Kidney (tissue), 14 donors: ENCODE data around the gene C15orf40. TPM values are rescaled to one million over a fixed set of nuclear protein-coding genes. Genes with fewer than 3 reads are reported as not detected.

Source experiments
- DNase-seq, 5 donors: peaks; one replicate each; pipeline ENCODE4 v3.0.0-alpha.2; 2013 to 2020
- FAIRE-seq: peaks from 2 replicates; lab custom pipeline; 2012; peaks lifted over from hg19 to GRCh38; lab: Jason Lieb, UNC
- H3K27ac ChIP-seq, 2 donors: one replicate each; pipeline ENCODE4 v1.7.0; 2013; ENCODE audit warnings: low read depth in 2 of 2, low read length in 2 of 2, inconsistent platforms in 1 of 2
- H3K27me3 ChIP-seq: one replicate; pipeline ENCODE4 v1.7.1; 2013; ENCODE audit warnings: low read length, inconsistent platforms; ENCODE audit not compliant: control insufficient read depth, insufficient read depth
- H3K36me3 ChIP-seq, 3 donors: one replicate each; pipeline versions ENCODE4 v1.7.0 to v1.7.1; 2013; ENCODE audit warnings: low read length in 3 of 3, control low read depth in 1 of 3, inconsistent platforms in 1 of 3; ENCODE audit not compliant: insufficient read depth in 3 of 3, control insufficient read depth in 2 of 3
- H3K4me1 ChIP-seq, 3 donors: one replicate each; pipeline versions ENCODE4 v1.7.0 to v1.7.1; 2013; ENCODE audit warnings: low read length in 3 of 3, inconsistent platforms in 1 of 3, low read depth in 1 of 3; ENCODE audit not compliant: control insufficient read depth in 2 of 3, insufficient read depth in 2 of 3
- H3K4me3 ChIP-seq, 3 donors: one replicate each; pipeline versions ENCODE4 v1.7.0 to v1.8.1; 2013; ENCODE audit warnings: low read length in 3 of 3, control low read depth in 1 of 3, inconsistent platforms in 1 of 3
- H3K9ac ChIP-seq, 3 donors: one replicate each; pipeline versions ENCODE4 v1.7.0 to v1.7.1; 2013; ENCODE audit warnings: low read length in 3 of 3, control low read depth in 1 of 3, inconsistent platforms in 1 of 3
- H3K9me3 ChIP-seq, 3 donors: one replicate each; pipeline versions ENCODE4 v1.7.0 to v1.7.1; 2013; ENCODE audit warnings: low read length in 3 of 3, control low read depth in 1 of 3, inconsistent platforms in 1 of 3; ENCODE audit not compliant: control insufficient read depth in 2 of 3, insufficient read depth in 1 of 3
- intact Hi-C: fragments of 100-400 bp; cut with DNase I; formaldehyde crosslinking; loops from one replicate; pipeline ENCODE4 v1.11.1; 2022
- polyA plus RNA-seq: library from polyadenylated mRNA; stranded (reverse); fragments of 350-450 nt; fragmentation: Illumina TruSeq; extraction: RNeasy Lipid Tissue Mini Kit (QIAGEN cat#74804); gene quantifications from one replicate; pipeline ENCODE4 v1.2.3, GENCODE V29; 2014; ENCODE audit warnings: low read depth, low replicate concordance; ENCODE audit not compliant: insufficient read depth
- total RNA-seq: library from RNA; stranded (reverse); fragmentation: NEBNext Ultra II Directional; extraction: Animal tissue kit (Norgen Biotek cat#: 25700); gene quantifications from one replicate; pipeline ENCODE4 v1.2.1, GENCODE V29; 2021
- TF ChIP-seq, protein P1 (sequence below): IDR thresholded peaks from 3 replicates; pipeline ENCODE4 v1.5.1; 2012; ENCODE audit warnings: mild to moderate bottlenecking, moderate library complexity, borderline replicate concordance; ENCODE audit not compliant: insufficient read depth; ENCODE audit errors: extremely low read depth
- donor health status: control.
- donor health status: control.
- donor health status: control.
- donor health status: control.
- donor health status: control.
- donor health status: DM: yes; HTN: yes; CAD: no.
- donor health status: Normal renal cell carcinoma (clear cell type).

The C15orf40 gene
- total and polyA plus RNA-seq, 2 donors from 2014 or later: 20.5 to 44.1 TPM

DNA sequence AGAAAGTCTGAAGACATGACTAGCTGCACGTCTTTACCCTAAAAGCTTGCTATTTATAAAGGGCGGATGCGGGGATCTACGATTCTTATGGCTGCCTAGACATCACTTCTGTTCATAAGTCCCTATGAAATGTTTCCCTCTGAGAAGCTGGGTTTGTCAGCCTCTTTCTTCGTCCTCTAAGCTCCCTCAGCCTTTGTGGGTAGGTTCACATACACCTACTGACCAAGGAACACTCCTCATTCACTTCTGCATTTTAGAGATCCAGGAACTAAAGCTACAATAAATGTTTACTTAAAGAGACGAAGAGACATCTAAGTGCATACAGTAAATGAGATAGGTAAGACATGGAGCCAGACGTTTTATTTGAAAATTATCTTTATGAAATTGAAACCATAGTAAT is 42.1 kb downstream of the C15orf40 start:
- Histone ChIP-seq H3K9me3 (no peaks in the 10 kb centered on the region), H3K36me3 (no peaks in the 10 kb centered on the region), H3K4me1 (no peaks in the 10 kb centered on the region), H3K27ac (no peak overlapping the region), H3K4me3 (no peak overlapping the region), H3K9ac (no peak overlapping the region), H3K27me3 (no peaks in the 10 kb centered on the region)
- no peak for FAIRE-seq
- no peak for DNase-seq
- TF ChIP-seq, protein P1, sequence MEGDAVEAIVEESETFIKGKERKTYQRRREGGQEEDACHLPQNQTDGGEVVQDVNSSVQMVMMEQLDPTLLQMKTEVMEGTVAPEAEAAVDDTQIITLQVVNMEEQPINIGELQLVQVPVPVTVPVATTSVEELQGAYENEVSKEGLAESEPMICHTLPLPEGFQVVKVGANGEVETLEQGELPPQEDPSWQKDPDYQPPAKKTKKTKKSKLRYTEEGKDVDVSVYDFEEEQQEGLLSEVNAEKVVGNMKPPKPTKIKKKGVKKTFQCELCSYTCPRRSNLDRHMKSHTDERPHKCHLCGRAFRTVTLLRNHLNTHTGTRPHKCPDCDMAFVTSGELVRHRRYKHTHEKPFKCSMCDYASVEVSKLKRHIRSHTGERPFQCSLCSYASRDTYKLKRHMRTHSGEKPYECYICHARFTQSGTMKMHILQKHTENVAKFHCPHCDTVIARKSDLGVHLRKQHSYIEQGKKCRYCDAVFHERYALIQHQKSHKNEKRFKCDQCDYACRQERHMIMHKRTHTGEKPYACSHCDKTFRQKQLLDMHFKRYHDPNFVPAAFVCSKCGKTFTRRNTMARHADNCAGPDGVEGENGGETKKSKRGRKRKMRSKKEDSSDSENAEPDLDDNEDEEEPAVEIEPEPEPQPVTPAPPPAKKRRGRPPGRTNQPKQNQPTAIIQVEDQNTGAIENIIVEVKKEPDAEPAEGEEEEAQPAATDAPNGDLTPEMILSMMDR: no peak
- intact Hi-C loops: no loop called here

DNA sequence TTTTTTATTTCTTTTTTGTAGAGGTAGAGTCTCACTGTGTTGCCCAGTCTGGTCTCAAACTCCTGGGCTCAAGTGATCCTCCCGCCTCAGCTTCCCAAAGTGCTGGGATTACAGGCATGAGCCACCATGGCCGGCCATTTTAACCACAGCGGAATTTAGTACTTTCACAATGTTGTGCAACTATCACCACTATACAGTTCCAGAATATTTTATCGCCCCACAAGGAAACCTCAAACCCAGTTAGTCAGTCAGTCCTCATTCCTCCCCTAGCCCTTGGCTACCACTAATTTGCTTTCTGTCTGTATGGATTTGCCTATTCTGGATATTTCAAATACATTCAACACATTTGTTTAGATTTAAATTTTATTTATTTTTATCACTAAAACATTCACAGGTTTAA is 43.4 kb downstream of the C15orf40 start:
- no peaks in the 10 kb centered on the region for H3K4me1 ChIP-seq
- no peaks in the 10 kb centered on the region for H3K9me3 ChIP-seq
- no peaks in the 10 kb centered on the region for H3K27me3 ChIP-seq
- H3K27ac ChIP-seq: no peak overlapping the region
- H3K9ac ChIP-seq: no peak overlapping the region
- FAIRE-seq (no peak), DNase-seq (no peak)
- intact Hi-C loops: no loop called here
- H3K4me3 ChIP-seq: no peak overlapping the region
- TF ChIP-seq, protein P1: no peak
- H3K36me3 ChIP-seq: no peaks in the 10 kb centered on the region

DNA sequence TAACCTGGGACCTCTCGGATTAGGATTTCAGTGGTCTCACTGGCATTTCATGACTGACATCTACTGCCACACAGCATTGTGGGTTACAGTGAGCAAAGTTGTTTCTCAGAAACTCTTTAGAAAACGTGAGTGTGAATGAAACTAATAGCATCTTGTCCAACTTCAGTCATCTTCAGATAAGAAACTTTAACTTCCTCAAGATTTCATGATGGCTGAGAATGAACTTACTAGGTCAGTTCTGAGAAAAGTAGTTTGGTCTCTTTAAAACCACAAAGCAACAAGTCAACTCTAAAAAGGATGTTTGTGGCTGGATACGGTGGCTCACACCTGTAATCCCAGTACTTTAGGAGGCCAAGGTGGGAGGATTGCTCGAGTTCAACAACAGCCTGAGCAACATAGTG is 44.8 kb downstream of the C15orf40 start:
- H3K27ac ChIP-seq: no peak overlapping the region
- intact Hi-C loops: no loop called here
- DNase-seq: no peak
- H3K4me1 ChIP-seq: no peaks in the 10 kb centered on the region
- FAIRE-seq: no peak
- H3K9me3 ChIP-seq: no peaks in the 10 kb centered on the region
- H3K9ac ChIP-seq: no peak overlapping the region
- TF ChIP-seq, protein P1: no peak
- no peak overlapping the region for H3K4me3 ChIP-seq
- H3K36me3 ChIP-seq: no peaks in the 10 kb centered on the region
- no peaks in the 10 kb centered on the region for H3K27me3 ChIP-seq

DNA sequence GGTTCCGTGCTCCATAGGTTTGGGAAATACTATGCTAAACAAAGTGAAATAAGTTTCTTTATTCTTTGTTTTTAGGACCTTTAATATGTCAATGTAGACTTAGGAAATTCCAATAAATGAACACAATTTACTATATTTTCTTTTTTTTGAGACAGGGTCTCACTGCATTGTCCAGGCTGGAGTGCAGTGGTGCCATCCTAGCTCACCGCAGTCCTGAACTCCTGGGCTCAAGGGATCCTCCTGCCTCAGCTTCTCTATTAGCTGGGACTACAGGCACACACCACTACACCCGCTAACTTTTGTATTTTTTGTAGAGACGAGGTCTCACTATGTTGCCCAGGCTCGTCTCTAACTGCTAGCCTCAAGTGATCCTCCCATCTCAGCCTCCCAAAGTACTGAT is 46.5 kb downstream of the C15orf40 start:
- Histone ChIP-seq H3K27me3 (no peaks in the 10 kb centered on the region), H3K27ac (no peak overlapping the region), H3K4me3 (no peak overlapping the region), H3K9ac (no peak overlapping the region), H3K4me1 (no peaks in the 10 kb centered on the region), H3K36me3 (no peaks in the 10 kb centered on the region), H3K9me3 (no peaks in the 10 kb centered on the region)
- no peak for FAIRE-seq
- intact Hi-C loops: no loop called here
- TF ChIP-seq, protein P1: no peak
- DNase-seq: no peak
